DND-41 (cell line): Measurements from ENCODE around the gene SLC6A3.

ENCODE experiments used
- ATAC-seq: fragments of 200-7000 bp; cut with Tn5 transposase; 3 replicates; pipeline ENCODE4 v1.9.1; 2021; ENCODE audit warnings: low read depth; ENCODE audit not compliant: insufficient read depth
- DNase-seq: peaks from one replicate; pipeline ENCODE4 v3.0.0-alpha.2; 2020
- H2AFZ ChIP-seq: 2 replicates; pipeline ENCODE4 v1.6.0; 2012; ENCODE audit warnings: low read depth, low read length
- H3K27ac ChIP-seq: 2 replicates; pipeline ENCODE4 v1.5.1; 2012; ENCODE audit warnings: low read length, inconsistent platforms
- H3K27me3 ChIP-seq: fragments of 200-600 bp; sonication (generic); 2 replicates; pipeline ENCODE4 v1.6.0; 2012; ENCODE audit warnings: low read length, mild to moderate bottlenecking, inconsistent platforms; ENCODE audit not compliant: insufficient read depth, poor library complexity
- H3K36me3 ChIP-seq: 2 replicates; pipeline ENCODE4 v1.5.1; 2012; ENCODE audit warnings: low read length, inconsistent platforms; ENCODE audit not compliant: insufficient read depth
- H3K4me1 ChIP-seq: 2 replicates; pipeline ENCODE4 v1.5.1; 2012; ENCODE audit warnings: mild to moderate bottlenecking, low read length; ENCODE audit not compliant: insufficient read depth
- H3K4me2 ChIP-seq: 2 replicates; pipeline ENCODE4 v1.6.0; 2012; ENCODE audit warnings: mild to moderate bottlenecking, moderate library complexity, low read length, inconsistent platforms; ENCODE audit not compliant: insufficient read depth
- H3K4me3 ChIP-seq, 2 experiments: fragments of 200-600 bp in 1 of 2; shearing (Covaris generic) in 1 of 2; 2 replicates each; pipeline ENCODE4 v1.5.1; 2012 to 2016; ENCODE audit warnings: inconsistent platforms in 2 of 2, low read length in 2 of 2, mild to moderate bottlenecking in 2 of 2, low read depth in 1 of 2, moderate library complexity in 1 of 2
- H3K79me2 ChIP-seq: 2 replicates; pipeline ENCODE4 v1.6.0; 2012; ENCODE audit warnings: low read length, inconsistent platforms; ENCODE audit not compliant: insufficient read depth
- H3K9ac ChIP-seq: 2 replicates; pipeline ENCODE4 v1.6.0; 2012; ENCODE audit warnings: low read depth, mild to moderate bottlenecking, inconsistent platforms, low read length, moderate library complexity
- H3K9me3 ChIP-seq: 2 replicates; pipeline ENCODE4 v1.5.1; 2012; ENCODE audit warnings: low read length, moderate library complexity, mild to moderate bottlenecking, inconsistent platforms; ENCODE audit not compliant: insufficient read depth, severe bottlenecking
- H4K20me1 ChIP-seq: 2 replicates; pipeline ENCODE4 v1.6.0; 2012; ENCODE audit warnings: low read length; ENCODE audit not compliant: insufficient read depth
- CTCF ChIP-seq: IDR thresholded peaks from 2 replicates; pipeline ENCODE4 v1.5.1; 2012; ENCODE audit warnings: borderline replicate concordance, low read length, moderate library complexity, mild to moderate bottlenecking; ENCODE audit not compliant: poor library complexity, severe bottlenecking; ENCODE audit errors: extremely low read depth
- EZH2 ChIP-seq: IDR thresholded peaks from 3 replicates; pipeline ENCODE4 v1.6.1; 2012; ENCODE audit warnings: borderline replicate concordance, low read depth, mild to moderate bottlenecking, moderate library complexity, low read length, inconsistent platforms; ENCODE audit not compliant: severe bottlenecking

The SLC6A3 gene

GRCh38 chr5:1443991-1444360 lies 1.3 kb downstream of the SLC6A3 start:
- DNase-seq (no peak), ATAC-seq (no peak)
- Histone ChIP-seq H3K27me3 (no peaks in the 10 kb centered on the region), H3K9me3 (peaks cover 4% of the 10 kb centered on the region), H2AFZ (no peak overlapping the region), H3K4me3 (no peak overlapping the region), H3K36me3 (no peaks in the 10 kb centered on the region), H3K4me1 (peaks cover 25% of the 10 kb centered on the region), H3K79me2 (no peaks in the 10 kb centered on the region), H4K20me1 (no peaks in the 10 kb centered on the region; the same call in 1 of the 2 replicates), H3K27ac (no peak overlapping the region), H3K4me2 (no peak overlapping the region), H3K9ac (no peak overlapping the region)
- no peak for TF ChIP-seq EZH2
- no peak for TF ChIP-seq CTCF

DNA sequence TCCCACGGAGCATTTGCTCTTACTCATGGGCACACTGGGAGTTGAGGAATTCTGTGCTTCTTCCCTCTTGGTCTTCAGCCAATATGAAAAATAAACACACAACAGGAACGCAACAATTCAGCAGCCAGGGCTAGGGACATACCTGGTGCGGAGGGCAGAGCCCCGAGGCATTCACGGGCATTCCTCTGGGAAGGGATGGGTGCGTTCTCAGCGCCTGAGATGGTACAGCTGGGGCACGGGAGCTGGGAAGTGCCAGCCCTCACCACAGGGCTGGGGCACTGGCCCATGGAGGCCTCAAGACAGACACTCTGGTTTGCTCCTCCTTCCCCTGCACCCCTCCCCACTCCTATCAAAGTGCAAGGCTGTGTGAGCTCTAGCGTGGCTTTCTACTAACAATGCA lies 2.1 kb downstream of the SLC6A3 start:
- H3K27ac ChIP-seq, result no peak overlapping the region
- H2AFZ ChIP-seq, result no peak overlapping the region
- peaks cover 17% of the 10 kb centered on the region for H3K4me1 ChIP-seq
- H3K27me3 ChIP-seq, result no peaks in the 10 kb centered on the region
- H3K4me2 ChIP-seq, result no peak overlapping the region
- no peak overlapping the region for H3K4me3 ChIP-seq
- no peaks in the 10 kb centered on the region for H3K36me3 ChIP-seq
- TF ChIP-seq CTCF, result no peak
- TF ChIP-seq EZH2, result no peak
- H3K9ac ChIP-seq, result no peak overlapping the region
- no peaks in the 10 kb centered on the region; the same call in 1 of the 2 replicates for H4K20me1 ChIP-seq
- ATAC-seq (no peak), DNase-seq (no peak)
- no peaks in the 10 kb centered on the region for H3K79me2 ChIP-seq
- no peaks in the 10 kb centered on the region for H3K9me3 ChIP-seq

DNA sequence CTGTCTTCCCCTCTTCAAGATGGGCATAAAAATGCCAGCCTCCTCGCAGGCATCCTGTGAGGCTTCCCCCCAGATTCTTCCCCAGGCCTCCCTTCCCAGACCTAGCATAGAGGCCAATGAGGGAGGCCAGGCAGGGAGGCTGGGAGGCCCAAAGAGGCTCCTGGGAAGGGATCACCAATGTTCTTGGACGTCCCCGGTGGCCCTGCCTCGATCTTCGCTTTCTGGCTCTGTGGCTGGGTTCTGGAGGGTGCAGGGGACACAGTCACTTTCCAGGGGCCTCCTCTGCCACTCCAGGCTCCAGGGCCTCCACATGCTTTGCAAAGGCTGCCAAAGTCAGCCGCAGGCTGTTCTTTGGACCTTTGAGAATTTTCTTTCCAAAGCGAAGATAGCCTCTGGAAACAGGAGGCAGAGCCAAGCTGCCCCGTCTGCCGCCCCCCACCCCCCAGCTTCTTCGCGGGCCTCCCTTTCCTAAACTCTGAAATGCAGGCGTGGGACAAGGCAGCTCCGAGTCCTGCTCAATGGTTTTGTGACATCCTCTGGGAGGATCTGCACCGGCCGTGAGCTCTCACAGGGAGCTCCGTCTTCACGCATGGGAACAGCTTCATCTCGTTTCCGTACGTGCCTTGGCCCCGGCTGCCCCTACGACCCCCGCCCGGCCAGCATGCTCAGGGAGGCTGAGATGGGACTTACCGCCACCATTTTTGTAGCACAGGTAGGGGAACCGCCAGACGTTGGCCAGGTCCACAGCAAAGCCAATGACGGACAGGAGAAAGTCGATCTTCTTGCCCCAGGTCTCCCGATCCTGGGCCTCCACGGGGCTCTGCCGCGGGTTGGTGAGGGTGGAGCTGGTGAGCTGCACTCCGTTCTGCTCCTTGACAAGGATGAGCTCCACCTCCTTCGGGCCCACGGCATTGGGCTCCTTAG lies 2.8 kb downstream of the SLC6A3 start:
- Histone ChIP-seq H3K79me2 (no peaks in the 10 kb centered on the region), H3K27ac (no peak overlapping the region), H3K27me3 (no peaks in the 10 kb centered on the region), H3K9ac (no peak overlapping the region), H3K9me3 (no peaks in the 10 kb centered on the region), H2AFZ (no peak overlapping the region), H3K4me1 (peaks cover 10% of the 10 kb centered on the region), H4K20me1 (no peaks in the 10 kb centered on the region; the same call in 1 of the 2 replicates), H3K4me2 (no peak overlapping the region), H3K36me3 (no peaks in the 10 kb centered on the region), H3K4me3 (no peak overlapping the region)
- TF ChIP-seq CTCF (no peak), EZH2 (no peak)
- ATAC-seq (no peak), DNase-seq (no peak)
